Measurements from ENCODE around the gene TFB2M. TPM values are rescaled to one million over a fixed set of nuclear protein-coding genes. Genes with fewer than 3 reads are reported as not detected.

The TFB2M gene
- total and polyA plus RNA-seq, 10 of the 15 experiments (the other 5 are each of a cell fraction or from before 2014, with no cell fraction given): 25.2 to 66.0 (median 36.1) TPM

DNA sequence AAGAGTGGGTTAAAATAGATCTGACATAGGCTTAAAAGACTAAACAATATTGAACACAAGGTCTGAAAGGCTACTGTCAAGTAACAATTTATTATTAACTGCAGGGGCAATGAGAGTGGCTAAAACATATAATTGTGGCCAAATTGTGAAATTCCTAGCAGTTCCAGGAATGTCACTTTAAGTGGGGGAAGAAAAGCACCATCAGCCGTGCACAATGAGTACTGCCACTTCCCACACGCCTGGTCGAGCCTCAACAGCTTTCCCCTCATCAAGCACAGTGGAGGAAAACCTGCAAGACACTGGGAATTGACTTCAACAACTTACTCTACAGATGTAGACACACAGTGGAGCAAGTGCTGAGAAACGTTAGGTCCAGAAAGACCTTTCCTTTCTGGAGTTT lies 16.4 kb downstream of the TFB2M start:
- no peak for TF ChIP-seq RB1 (IDR thresholded peaks at IDR 0.05; ENCODE audit: borderline replicate concordance)
- Histone ChIP-seq H3K79me2 (ENCODE audit: control insufficient read depth, insufficient read depth, low read length) (no peaks in the 10 kb centered on the region; the same call in 1 of the 2 replicates), H3K27me3 (replicated peaks in 1 of 2; ENCODE audit: control insufficient read depth in 2 of 2, insufficient read depth in 2 of 2, low read length in 1 of 2) (no peaks in the 10 kb centered on the region), H3K27ac (ENCODE audit: control insufficient read depth, insufficient read depth) (no peak overlapping the region), H2AFZ (ENCODE audit: control insufficient read depth, low read depth, low read length) (no peak overlapping the region), H3K4me3 (no peak overlapping the region), H3K9ac (ENCODE audit: control insufficient read depth, insufficient read depth, low read length) (no peak overlapping the region), H4K20me1 (ENCODE audit: control insufficient read depth, insufficient read depth) (no peaks in the 10 kb centered on the region), H3K4me1 (ENCODE audit: control insufficient read depth, insufficient read depth, low read length) (no peaks in the 10 kb centered on the region), H3K36me3 (ENCODE audit: control insufficient read depth in 2 of 2, insufficient read depth in 2 of 2, low read length in 1 of 2) (peaks cover 8% of the 10 kb centered on the region in 2 experiments), H3K4me2 (ENCODE audit: control insufficient read depth, insufficient read depth) (no peak overlapping the region), H3K9me3 (replicated peaks; ENCODE audit: control insufficient read depth, insufficient read depth, low read length) (no peaks in the 10 kb centered on the region)
- BruUV-seq (replicated peaks): no TSS peak
- FAIRE-seq (no peak), DNase-seq (ENCODE audit: low read depth, low spot score) (no peak), ATAC-seq (no peak)
- in situ Hi-C loops (cut with MboI) (no loop called here), intact Hi-C loops (cut with micrococcal nuclease; ENCODE audit: unreplicated experiment) (no loop called here)
- RAD21 ChIA-PET (ENCODE audit: unreplicated experiment): no interaction called here
- 95% methylated on average over 4 of the region's 4 CpGs for WGBS (ENCODE audit: insufficient coverage, insufficient replicate concordance, low lambda C conversion rate, missing lambda C conversion rate)
- POLR2A ChIA-PET: no interaction called here
- CTCF ChIA-PET: no interaction called here
- SMC1A ChIA-PET (ENCODE audit: uncharacterized antibody, unreplicated experiment): interaction anchor here (1.5 kb wide), 1 partner anchor 9 kb away, joined by 4 read pairs; no protein-coding TSS in a partner anchor

DNA sequence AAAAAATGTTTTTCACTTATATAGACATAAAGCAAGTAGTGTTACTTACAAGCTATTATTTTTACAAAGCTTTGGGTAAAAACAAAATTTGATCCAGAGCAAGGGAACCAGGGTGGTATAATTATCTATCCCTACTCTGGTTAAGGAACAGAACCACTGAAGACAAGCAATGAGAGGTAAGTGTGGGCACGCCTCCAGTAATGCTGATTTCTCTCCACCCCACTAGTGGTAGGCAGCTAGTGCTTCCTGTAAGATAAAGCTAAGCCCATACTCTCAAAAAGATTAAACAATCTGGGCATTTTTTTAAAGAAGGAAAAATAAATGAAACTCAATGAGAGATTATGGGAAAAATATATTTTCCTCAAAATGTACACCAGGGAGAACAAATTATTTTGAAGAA lies 22.1 kb downstream of the TFB2M start:
- ChIA-PET CTCF (no interaction called here), RAD21 (ENCODE audit: unreplicated experiment) (no interaction called here), POLR2A (no interaction called here), SMC1A (ENCODE audit: uncharacterized antibody, unreplicated experiment) (interaction anchor here (0.9 to 1.6 kb wide), 4 partner anchors 11 to 126 kb away, joined by 3 read pairs; no protein-coding TSS in a partner anchor)
- H3K9ac ChIP-seq (ENCODE audit: control insufficient read depth, insufficient read depth, low read length): no peak overlapping the region
- no TSS peak for BruUV-seq (replicated peaks)
- no peak for DNase-seq (ENCODE audit: low read depth, low spot score)
- 100% methylated on average over 1 of the region's 1 CpG for WGBS (ENCODE audit: insufficient coverage, insufficient replicate concordance, low lambda C conversion rate, missing lambda C conversion rate)
- H3K4me1 ChIP-seq (ENCODE audit: control insufficient read depth, insufficient read depth, low read length): no peaks in the 10 kb centered on the region
- no peaks in the 10 kb centered on the region for H4K20me1 ChIP-seq (ENCODE audit: control insufficient read depth, insufficient read depth)
- no peak for ATAC-seq
- H3K27me3 ChIP-seq (replicated peaks in 1 of 2; ENCODE audit: control insufficient read depth in 2 of 2, insufficient read depth in 2 of 2, low read length in 1 of 2): no peaks in the 10 kb centered on the region
- no peak overlapping the region for H3K4me3 ChIP-seq
- no peaks in the 10 kb centered on the region for H3K79me2 ChIP-seq (ENCODE audit: control insufficient read depth, insufficient read depth, low read length)
- intact Hi-C loops (cut with micrococcal nuclease; ENCODE audit: unreplicated experiment): no loop called here
- H2AFZ ChIP-seq (ENCODE audit: control insufficient read depth, low read depth, low read length): no peak overlapping the region
- no peak for FAIRE-seq
- H3K36me3 ChIP-seq (ENCODE audit: control insufficient read depth in 2 of 2, insufficient read depth in 2 of 2, low read length in 1 of 2): peaks cover 4 to 13% of the 10 kb centered on the region in 2 experiments
- no peaks in the 10 kb centered on the region for H3K9me3 ChIP-seq (replicated peaks; ENCODE audit: control insufficient read depth, insufficient read depth, low read length)
- no peak overlapping the region for H3K4me2 ChIP-seq (ENCODE audit: control insufficient read depth, insufficient read depth)
- H3K27ac ChIP-seq (ENCODE audit: control insufficient read depth, insufficient read depth): no peak overlapping the region
- in situ Hi-C loops (cut with MboI): no loop called here
- no peak for TF ChIP-seq SREBF1 (IDR thresholded peaks at IDR 0.05; ENCODE audit: low read length)
- TF ChIP-seq, protein P1, sequence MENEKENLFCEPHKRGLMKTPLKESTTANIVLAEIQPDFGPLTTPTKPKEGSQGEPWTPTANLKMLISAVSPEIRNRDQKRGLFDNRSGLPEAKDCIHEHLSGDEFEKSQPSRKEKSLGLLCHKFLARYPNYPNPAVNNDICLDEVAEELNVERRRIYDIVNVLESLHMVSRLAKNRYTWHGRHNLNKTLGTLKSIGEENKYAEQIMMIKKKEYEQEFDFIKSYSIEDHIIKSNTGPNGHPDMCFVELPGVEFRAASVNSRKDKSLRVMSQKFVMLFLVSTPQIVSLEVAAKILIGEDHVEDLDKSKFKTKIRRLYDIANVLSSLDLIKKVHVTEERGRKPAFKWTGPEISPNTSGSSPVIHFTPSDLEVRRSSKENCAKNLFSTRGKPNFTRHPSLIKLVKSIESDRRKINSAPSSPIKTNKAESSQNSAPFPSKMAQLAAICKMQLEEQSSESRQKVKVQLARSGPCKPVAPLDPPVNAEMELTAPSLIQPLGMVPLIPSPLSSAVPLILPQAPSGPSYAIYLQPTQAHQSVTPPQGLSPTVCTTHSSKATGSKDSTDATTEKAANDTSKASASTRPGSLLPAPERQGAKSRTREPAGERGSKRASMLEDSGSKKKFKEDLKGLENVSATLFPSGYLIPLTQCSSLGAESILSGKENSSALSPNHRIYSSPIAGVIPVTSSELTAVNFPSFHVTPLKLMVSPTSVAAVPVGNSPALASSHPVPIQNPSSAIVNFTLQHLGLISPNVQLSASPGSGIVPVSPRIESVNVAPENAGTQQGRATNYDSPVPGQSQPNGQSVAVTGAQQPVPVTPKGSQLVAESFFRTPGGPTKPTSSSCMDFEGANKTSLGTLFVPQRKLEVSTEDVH (IDR thresholded peaks at IDR 0.05; ENCODE audit: low read depth, partially characterized antibody): no peak
- no peak for TF ChIP-seq PAX8 (IDR thresholded peaks at IDR 0.05)
- no peak for TF ChIP-seq RFX5 (IDR thresholded peaks at IDR 0.05; ENCODE audit: low read depth, low read length)
- TF ChIP-seq, protein P2, sequence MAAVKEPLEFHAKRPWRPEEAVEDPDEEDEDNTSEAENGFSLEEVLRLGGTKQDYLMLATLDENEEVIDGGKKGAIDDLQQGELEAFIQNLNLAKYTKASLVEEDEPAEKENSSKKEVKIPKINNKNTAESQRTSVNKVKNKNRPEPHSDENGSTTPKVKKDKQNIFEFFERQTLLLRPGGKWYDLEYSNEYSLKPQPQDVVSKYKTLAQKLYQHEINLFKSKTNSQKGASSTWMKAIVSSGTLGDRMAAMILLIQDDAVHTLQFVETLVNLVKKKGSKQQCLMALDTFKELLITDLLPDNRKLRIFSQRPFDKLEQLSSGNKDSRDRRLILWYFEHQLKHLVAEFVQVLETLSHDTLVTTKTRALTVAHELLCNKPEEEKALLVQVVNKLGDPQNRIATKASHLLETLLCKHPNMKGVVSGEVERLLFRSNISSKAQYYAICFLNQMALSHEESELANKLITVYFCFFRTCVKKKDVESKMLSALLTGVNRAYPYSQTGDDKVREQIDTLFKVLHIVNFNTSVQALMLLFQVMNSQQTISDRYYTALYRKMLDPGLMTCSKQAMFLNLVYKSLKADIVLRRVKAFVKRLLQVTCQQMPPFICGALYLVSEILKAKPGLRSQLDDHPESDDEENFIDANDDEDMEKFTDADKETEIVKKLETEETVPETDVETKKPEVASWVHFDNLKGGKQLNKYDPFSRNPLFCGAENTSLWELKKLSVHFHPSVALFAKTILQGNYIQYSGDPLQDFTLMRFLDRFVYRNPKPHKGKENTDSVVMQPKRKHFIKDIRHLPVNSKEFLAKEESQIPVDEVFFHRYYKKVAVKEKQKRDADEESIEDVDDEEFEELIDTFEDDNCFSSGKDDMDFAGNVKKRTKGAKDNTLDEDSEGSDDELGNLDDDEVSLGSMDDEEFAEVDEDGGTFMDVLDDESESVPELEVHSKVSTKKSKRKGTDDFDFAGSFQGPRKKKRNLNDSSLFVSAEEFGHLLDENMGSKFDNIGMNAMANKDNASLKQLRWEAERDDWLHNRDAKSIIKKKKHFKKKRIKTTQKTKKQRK (IDR thresholded peaks at IDR 0.05; ENCODE audit: low read depth, low read length): no peak
- TF ChIP-seq, protein P3, sequence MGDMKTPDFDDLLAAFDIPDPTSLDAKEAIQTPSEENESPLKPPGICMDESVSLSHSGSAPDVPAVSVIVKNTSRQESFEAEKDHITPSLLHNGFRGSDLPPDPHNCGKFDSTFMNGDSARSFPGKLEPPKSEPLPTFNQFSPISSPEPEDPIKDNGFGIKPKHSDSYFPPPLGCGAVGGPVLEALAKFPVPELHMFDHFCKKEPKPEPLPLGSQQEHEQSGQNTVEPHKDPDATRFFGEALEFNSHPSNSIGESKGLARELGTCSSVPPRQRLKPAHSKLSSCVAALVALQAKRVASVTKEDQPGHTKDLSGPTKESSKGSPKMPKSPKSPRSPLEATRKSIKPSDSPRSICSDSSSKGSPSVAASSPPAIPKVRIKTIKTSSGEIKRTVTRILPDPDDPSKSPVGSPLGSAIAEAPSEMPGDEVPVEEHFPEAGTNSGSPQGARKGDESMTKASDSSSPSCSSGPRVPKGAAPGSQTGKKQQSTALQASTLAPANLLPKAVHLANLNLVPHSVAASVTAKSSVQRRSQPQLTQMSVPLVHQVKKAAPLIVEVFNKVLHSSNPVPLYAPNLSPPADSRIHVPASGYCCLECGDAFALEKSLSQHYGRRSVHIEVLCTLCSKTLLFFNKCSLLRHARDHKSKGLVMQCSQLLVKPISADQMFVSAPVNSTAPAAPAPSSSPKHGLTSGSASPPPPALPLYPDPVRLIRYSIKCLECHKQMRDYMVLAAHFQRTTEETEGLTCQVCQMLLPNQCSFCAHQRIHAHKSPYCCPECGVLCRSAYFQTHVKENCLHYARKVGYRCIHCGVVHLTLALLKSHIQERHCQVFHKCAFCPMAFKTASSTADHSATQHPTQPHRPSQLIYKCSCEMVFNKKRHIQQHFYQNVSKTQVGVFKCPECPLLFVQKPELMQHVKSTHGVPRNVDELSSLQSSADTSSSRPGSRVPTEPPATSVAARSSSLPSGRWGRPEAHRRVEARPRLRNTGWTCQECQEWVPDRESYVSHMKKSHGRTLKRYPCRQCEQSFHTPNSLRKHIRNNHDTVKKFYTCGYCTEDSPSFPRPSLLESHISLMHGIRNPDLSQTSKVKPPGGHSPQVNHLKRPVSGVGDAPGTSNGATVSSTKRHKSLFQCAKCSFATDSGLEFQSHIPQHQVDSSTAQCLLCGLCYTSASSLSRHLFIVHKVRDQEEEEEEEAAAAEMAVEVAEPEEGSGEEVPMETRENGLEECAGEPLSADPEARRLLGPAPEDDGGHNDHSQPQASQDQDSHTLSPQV (IDR thresholded peaks at IDR 0.05): no peak
